ENCODE results near the gene DPH5.

The DPH5 gene

DNA sequence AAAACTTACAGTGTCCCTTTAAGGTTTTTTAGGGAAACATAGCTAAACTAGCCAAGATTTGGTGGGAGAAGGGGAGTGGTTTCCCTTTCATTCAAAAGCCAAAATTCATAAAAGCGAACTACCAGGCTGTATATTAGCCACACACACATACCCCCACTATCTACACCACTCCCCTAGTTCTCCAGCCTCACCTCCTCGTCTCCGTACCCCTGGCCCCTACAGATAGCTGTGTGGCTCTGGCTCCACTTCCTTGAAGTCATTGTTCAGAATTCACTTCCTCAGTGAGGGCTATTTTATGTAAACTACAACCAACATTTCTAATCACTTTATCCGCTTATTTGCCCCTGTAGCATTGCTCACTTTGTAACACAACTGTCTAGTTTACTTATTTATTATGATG is 5.3 kb upstream of the DPH5 start:
- no peak for DNase-seq (ENCODE audit: low read depth)

GRCh38 chr1:101029184-101029583 is 3.6 kb upstream of the DPH5 start:
- DNase-seq (ENCODE audit: low read depth) = no peak

DNA sequence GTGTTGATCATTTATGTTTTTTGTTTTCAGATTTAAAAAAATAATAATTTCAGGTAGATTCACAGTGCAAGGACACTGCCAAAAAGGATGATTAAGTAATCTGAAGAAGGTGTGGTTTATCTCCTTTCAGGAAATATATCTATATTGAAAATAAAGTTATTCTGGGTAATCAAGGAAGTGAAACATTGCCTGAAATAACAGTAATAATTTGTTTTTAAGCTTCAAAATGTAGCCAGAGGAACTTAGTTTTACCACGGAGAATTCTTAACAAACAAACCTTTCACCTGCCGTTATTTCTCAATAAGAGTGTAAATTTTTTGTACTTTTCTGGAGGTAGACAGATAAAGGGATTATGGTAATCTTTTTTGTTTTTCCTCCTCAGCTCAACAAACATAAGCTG is 2.9 kb upstream of the DPH5 start:
- no peak for DNase-seq (ENCODE audit: low read depth)

DNA sequence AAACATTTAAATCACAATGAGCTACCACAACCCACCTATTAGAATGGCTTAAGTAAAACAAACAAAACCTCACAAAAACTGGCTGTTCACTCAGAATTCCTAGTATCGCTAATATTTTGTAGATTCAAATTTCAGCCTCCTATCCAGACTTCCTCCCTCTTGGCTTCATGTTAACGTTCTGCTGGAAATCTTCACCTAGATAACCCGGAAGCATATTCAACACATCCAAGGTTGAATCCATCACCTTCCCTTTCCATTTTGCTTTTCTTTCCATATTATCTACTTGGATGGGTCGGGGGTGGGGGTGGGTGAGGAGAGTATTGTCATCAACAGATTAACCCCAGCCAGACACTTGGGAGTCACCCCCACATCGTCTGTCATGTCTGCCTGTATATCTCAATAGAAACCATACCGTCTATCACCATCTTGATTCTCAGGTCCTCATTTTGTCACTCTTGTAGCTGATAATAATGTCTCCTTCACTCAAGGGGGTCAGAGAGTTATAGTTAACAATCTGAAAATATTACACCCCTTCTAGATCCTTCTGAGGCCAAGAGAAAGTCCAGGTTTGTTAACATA is 1.7 kb upstream of the DPH5 start:
- DNase-seq (ENCODE audit: low read depth) = no peak

DNA sequence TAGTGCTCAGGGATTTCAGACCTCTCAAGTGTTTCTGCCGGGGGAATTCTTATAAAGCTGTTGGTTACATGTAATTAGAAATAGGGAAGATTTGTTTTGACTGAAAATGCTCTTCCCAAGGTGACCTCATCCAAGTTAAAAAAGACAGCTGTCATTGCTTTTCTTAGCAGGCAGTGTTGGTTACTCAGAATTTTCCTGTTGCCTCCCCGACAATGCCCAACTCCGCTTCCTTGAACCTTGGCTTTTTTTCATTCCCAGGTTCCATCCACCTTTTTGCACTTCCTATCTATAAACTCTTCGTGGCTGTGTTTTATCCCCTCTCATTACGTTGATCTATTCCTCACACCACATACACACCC is 825 bp upstream of the DPH5 start:
- DNase-seq (ENCODE audit: low read depth) = no peak

DNA sequence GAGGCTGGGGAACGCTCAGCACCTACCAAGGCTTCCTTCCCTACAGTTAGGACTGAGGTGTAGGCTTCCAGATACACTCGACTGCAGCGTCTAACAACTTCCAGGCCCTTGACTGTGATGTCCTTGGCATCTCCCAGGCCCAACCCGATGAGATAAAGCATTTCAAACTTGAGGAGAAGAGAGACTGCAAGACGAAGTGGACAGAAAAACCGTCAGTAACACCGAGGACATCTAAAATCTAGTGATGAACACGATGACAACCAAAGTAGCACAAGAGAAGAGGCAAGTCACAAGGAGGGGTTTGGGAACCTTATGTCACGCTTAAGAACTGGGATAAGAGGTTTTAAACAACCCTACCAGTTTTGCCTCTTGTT is 314 bp downstream of the DPH5 start:
- DNase-seq (ENCODE audit: low read depth) = no peak

GRCh38 chr1:101022294-101022693 is 3.3 kb downstream of the DPH5 start:
- DNase-seq (ENCODE audit: low read depth) = no peak

- DNase-seq (ENCODE audit: low read depth) = no peak
These were observed 8.1 kb downstream of the DPH5 start for GRCh38 chr1:101017448-101017847.

DNA sequence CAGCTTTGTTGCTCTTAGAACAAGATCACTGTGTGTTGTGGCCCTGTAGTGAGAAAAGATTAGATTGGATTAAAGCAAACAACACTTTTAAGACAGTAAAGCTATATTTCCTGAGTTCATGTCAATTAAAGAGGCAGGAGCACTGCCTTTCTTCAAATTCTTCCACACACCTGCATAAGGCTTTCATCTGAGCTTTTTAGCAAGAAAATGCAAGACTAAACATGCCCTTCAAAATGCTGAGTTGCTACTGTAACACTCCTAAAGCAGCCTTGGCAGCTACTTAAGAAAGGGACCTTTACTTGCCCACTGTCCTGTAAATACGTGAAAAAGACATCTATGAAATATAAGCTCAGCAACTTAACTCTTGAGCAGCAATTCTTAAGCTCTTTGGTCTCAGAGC is 11.8 kb downstream of the DPH5 start:
- no peak for DNase-seq (ENCODE audit: low read depth)

GRCh38 chr1:101008229-101008834 is 17.3 kb downstream of the DPH5 start:
- DNase-seq (ENCODE audit: low read depth) = no peak

DNA sequence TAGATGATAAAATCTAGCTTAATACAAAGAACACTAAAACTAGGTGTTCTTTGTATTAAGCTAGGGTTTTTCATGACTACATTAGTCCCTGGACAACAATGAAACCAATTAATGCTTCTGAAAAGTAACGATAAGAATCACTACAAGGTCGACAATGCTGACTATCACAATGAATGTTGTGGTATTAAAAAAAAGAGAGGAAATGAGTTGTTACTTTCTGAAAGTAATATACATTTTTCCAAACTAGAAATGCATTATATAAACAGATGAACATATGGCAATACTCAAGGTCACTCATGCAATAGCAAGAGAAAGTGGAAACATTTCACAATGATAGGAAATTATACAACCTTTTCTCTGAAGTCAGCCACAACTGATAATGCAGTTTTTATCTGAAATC is 19.0 kb downstream of the DPH5 start:
- no peak for DNase-seq (ENCODE audit: low read depth)

DNA sequence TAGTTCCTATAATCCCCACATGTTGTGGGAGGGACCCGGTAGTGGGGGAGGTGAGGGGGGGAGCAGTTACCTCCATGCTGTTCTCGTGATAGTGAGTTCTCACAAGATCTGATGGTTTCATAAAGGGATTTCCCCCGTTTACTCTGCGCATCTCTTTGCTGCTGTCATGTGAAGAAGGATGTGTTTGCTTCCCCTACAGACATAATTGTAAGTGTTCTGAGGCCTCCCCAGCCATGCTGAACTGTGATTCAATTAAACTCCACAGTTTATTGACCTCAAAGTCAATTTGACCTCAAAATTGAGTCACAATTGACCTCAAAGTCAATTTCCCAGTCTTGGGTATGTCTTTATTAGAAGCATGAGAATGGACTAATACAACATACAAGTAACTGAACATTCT is 19.7 kb downstream of the DPH5 start:
- no peak for DNase-seq (ENCODE audit: low read depth)

DNA sequence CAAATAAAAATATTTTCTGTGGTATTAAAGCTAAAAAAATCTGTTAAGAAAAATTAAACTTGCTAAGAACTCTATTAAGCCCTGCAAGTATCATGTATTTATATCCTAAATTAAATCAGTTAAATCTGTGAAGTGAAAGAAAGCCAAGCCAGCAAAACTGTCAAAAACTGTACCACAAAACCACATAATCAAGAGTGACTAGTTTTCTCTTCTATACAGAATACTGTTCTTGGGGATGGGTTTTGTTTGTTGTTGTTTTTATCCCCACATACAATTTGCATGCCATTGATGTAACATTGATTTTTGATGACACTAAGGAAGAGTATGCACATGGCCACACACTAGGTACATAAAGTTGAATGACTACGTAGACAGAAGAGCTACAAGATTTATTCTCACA is 20.4 kb downstream of the DPH5 start:
- DNase-seq (ENCODE audit: low read depth) = no peak

DNA sequence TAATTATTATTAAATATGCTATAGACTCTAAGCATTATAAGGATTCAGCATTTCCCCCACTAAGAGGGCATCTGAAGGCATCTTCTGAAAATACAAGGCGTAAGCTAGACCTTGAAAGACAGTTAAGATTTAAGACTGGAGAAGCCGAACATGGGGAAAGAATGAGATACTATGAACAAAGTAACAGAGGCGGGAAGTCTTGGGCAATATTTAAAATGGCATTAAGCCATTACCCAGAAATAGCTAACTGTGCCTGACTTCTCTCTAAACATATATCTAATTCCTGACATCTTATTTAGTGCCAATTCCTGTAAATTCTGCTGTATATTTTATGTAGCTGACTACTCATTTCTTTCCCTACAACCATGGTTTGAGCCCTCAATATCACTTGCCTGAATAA is 20.9 kb downstream of the DPH5 start:
- no peak for DNase-seq (ENCODE audit: low read depth)

- no peak for DNase-seq (ENCODE audit: low read depth)
These were observed 21.5 kb downstream of the DPH5 start for GRCh38 chr1:101004061-101004460.

- no peak for DNase-seq (ENCODE audit: low read depth)
These were observed 22.5 kb downstream of the DPH5 start for GRCh38 chr1:101003012-101003650.

- no peak for DNase-seq (ENCODE audit: low read depth)
These were observed 23.0 kb downstream of the DPH5 start for GRCh38 chr1:101002551-101002950.

- DNase-seq (ENCODE audit: low read depth) = no peak
These were observed 25.3 kb downstream of the DPH5 start for GRCh38 chr1:101000131-101000873.

DNA sequence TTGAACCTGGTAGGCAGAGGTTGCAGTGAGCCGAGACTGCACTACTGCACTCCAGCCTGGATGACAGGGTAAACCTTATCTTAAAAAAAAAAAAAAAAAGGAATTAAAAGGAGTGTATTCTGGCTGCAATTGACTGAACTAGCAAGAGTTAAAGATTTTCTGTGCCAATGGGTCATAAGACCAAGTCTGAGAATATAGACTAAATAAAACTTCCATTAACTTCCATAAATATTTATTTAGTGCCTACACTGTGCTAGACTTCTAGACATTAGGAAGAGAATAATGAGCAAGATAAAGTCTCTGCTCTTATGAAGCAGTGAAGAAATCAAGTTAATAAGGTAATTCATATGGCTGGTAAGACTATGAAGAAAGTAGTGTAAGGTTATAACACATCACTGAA is 27.2 kb downstream of the DPH5 start:
- DNase-seq (ENCODE audit: low read depth) = no peak

- DNase-seq (ENCODE audit: low read depth) = no peak
These were observed 30.2 kb downstream of the DPH5 start for GRCh38 chr1:100995198-100995988.

GRCh38 chr1:100989306-100990077 is 36.1 kb downstream of the DPH5 start:
- DNase-seq (ENCODE audit: low read depth) = no peak

- DNase-seq (ENCODE audit: low read depth) = no peak
These were observed 37.5 kb downstream of the DPH5 start for GRCh38 chr1:100988121-100988520.

Measured in CMK (cell line).